Keratinocyte (primary cell): ENCODE data around the gene SUSD4. TPM values are rescaled to one million over a fixed set of nuclear protein-coding genes. Genes with fewer than 3 reads are reported as not detected.

ENCODE experiments used
- DNase-seq: peaks from one replicate; pipeline ENCODE4 v3.0.0-alpha.2; 2011; ENCODE audit warnings: low read depth, missing footprints, low spot score
- FAIRE-seq: peaks from 2 replicates; lab custom pipeline; 2011; peaks lifted over from hg19 to GRCh38; lab: Jason Lieb, UNC
- H2AFZ ChIP-seq: 2 replicates; pipeline ENCODE4 v1.6.0; 2012; ENCODE audit warnings: low read length, control low read depth, inconsistent platforms; ENCODE audit not compliant: control insufficient read depth
- H3K27ac ChIP-seq: 2 replicates; pipeline ENCODE4 v1.5.1; 2011; ENCODE audit warnings: low read length; ENCODE audit not compliant: control insufficient read depth, insufficient read depth
- H3K27me3 ChIP-seq: 3 replicates; pipeline ENCODE4 v1.6.0; 2011; ENCODE audit warnings: low read length; ENCODE audit not compliant: control insufficient read depth, insufficient read depth; ENCODE audit errors: extremely low read depth
- H3K36me3 ChIP-seq, 2 experiments: 2 replicates in 1 of 2; 3 replicates in 1 of 2; pipeline ENCODE4 v1.5.1; 2011; ENCODE audit warnings: low read length in 2 of 2, mild to moderate bottlenecking in 1 of 2; ENCODE audit not compliant: control insufficient read depth in 2 of 2, insufficient read depth in 2 of 2; ENCODE audit errors: extremely low read depth in 1 of 2
- H3K4me1 ChIP-seq: 3 replicates; pipeline ENCODE4 v1.5.1; 2011; ENCODE audit warnings: low read length; ENCODE audit not compliant: control insufficient read depth, insufficient read depth; ENCODE audit errors: extremely low read depth
- H3K4me2 ChIP-seq: 3 replicates; pipeline ENCODE4 v1.6.0; 2011; ENCODE audit warnings: low read depth, low read length; ENCODE audit not compliant: control insufficient read depth, insufficient read depth; ENCODE audit errors: extremely low read depth
- H3K4me3 ChIP-seq, 3 experiments: fragments of 200-600 bp in 1 of 3; sonication (generic) in 1 of 3; 2 replicates in 2 of 3; 3 replicates in 1 of 3; pipeline ENCODE4 v1.5.1; 2011 to 2016; ENCODE audit warnings: low read length in 3 of 3, mild to moderate bottlenecking in 3 of 3, control low read depth in 2 of 3, inconsistent platforms in 1 of 3, low read depth in 1 of 3, mixed read lengths in 1 of 3, mixed run types in 1 of 3, moderate library complexity in 1 of 3; ENCODE audit not compliant: control insufficient read depth in 2 of 3, insufficient read depth in 2 of 3; ENCODE audit errors: extremely low read depth in 1 of 3
- H3K79me2 ChIP-seq: 2 replicates; pipeline ENCODE4 v1.6.0; 2012; ENCODE audit warnings: low read length; ENCODE audit not compliant: control insufficient read depth, insufficient read depth
- H3K9ac ChIP-seq: 3 replicates; pipeline ENCODE4 v1.6.0; 2011; ENCODE audit warnings: low read length; ENCODE audit not compliant: control insufficient read depth, insufficient read depth; ENCODE audit errors: extremely low read depth
- H3K9me1 ChIP-seq: 3 replicates; pipeline ENCODE4 v1.6.0; 2011; ENCODE audit warnings: low read length; ENCODE audit not compliant: control insufficient read depth, insufficient read depth; ENCODE audit errors: extremely low read depth
- H3K9me3 ChIP-seq: 2 replicates; pipeline ENCODE4 v1.5.1; 2012; ENCODE audit warnings: low read depth, low read length; ENCODE audit not compliant: control insufficient read depth
- H4K20me1 ChIP-seq: 3 replicates; pipeline ENCODE4 v1.6.0; 2011; ENCODE audit warnings: low read length; ENCODE audit not compliant: control insufficient read depth, insufficient read depth; ENCODE audit errors: extremely low read depth
- CTCF ChIP-seq, 3 experiments: IDR thresholded peaks in 1 of 3; conservative IDR thresholded peaks in 1 of 3; optimal IDR thresholded peaks in 1 of 3; 2 replicates in 2 of 3; 3 replicates in 1 of 3; pipeline versions ENCODE3 to v1.5.1; 2011; ENCODE audit warnings: low read length in 3 of 3, mild to moderate bottlenecking in 3 of 3, moderate library complexity in 2 of 3, control low read depth in 1 of 3, inconsistent platforms in 1 of 3; ENCODE audit not compliant: insufficient read depth in 2 of 3; ENCODE audit errors: extremely low read depth in 1 of 3
- EZH2 ChIP-seq: IDR thresholded peaks from one replicate; pipeline ENCODE4 v1.6.1; 2012; ENCODE audit warnings: inconsistent platforms, mild to moderate bottlenecking, low read length, moderate library complexity
- dilution Hi-C: fragments of 300-500 bp; cut with MboI; formaldehyde crosslinking; loops from one replicate; pipeline ENCODE4 v1.7.0; 2020; ENCODE audit warnings: low sequenced_read_pairs; ENCODE audit not compliant: extremely low pct_ligation_motif_present
- polyA plus RNA-seq, 5 experiments: library from polyadenylated mRNA; depleted of rRNA in 3 of 5; stranded (reverse) in 3 of 5; stranded (forward) in 1 of 5; unstranded in 1 of 5; fragments of >200 nt; gene quantifications; 1 replicate in 1 of 5; 2 replicates in 3 of 5; 3 replicates in 1 of 5; pipeline versions ENCODE4 v1.2.1 to v1.2.3, GENCODE V29; 2011 to 2012; ENCODE audit warnings: missing spikeins in 2 of 5, low read depth in 1 of 5, low replicate concordance in 1 of 5

SUSD4 gene
- polyA plus RNA-seq, 1 donor (not counting 4 experiments of a cell fraction or from before 2014, with no cell fraction given) = 1.6 TPM

DNA sequence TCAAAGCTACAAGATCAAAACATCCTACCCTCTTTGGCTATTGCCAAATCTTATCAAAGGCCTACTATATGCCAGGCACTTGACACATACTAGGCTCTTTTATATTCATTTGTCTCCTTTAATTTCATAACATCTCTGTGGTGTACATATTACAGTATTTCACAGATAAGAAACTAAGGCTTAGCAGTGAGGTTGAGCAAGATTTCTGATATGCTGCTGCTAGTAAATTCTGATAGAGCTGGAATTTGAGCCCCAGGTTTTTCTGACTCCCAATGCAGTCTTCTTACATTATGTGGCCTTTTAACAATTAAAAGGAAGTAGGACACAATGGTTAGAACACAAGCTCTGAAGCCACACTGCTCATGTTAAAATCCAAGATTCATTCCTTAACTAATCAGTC, 46.1 kb upstream of the SUSD4 start:
- H3K9ac ChIP-seq = no peak overlapping the region
- FAIRE-seq (peak; percentile 51), DNase-seq (no peak)
- H3K36me3 ChIP-seq = no peaks in the 10 kb centered on the region
- H3K9me3 ChIP-seq = no peaks in the 10 kb centered on the region
- H3K4me2 ChIP-seq = no peak overlapping the region
- H4K20me1 ChIP-seq = no peaks in the 10 kb centered on the region
- no peaks in the 10 kb centered on the region for H3K79me2 ChIP-seq
- dilution Hi-C loops = no loop called here
- H3K4me3 ChIP-seq = no peak overlapping the region
- TF ChIP-seq EZH2 = no peak
- no peak for TF ChIP-seq CTCF (optimal IDR thresholded peaks at IDR 0.05 in 1 of 3, IDR thresholded peaks at IDR 0.05 in 1 of 3, conservative IDR thresholded peaks at IDR 0.05 in 1 of 3; ENCODE audit: extremely low read depth in 1 of 3, insufficient read depth in 2 of 3, low read length in 3 of 3)
- no peaks in the 10 kb centered on the region for H3K27me3 ChIP-seq
- H3K9me1 ChIP-seq = no peaks in the 10 kb centered on the region
- H3K27ac ChIP-seq = no peak overlapping the region
- no peak overlapping the region for H2AFZ ChIP-seq
- H3K4me1 ChIP-seq = no peaks in the 10 kb centered on the region

- H3K4me3 ChIP-seq = no peak overlapping the region
- DNase-seq (no peak), FAIRE-seq (no peak)
- H3K4me2 ChIP-seq = no peak overlapping the region
- H3K9me1 ChIP-seq = no peaks in the 10 kb centered on the region
- H3K9me3 ChIP-seq = no peaks in the 10 kb centered on the region
- H3K27me3 ChIP-seq = no peaks in the 10 kb centered on the region
- H3K36me3 ChIP-seq = no peaks in the 10 kb centered on the region
- no peak overlapping the region for H3K27ac ChIP-seq
- H3K79me2 ChIP-seq = no peaks in the 10 kb centered on the region
- no peak overlapping the region for H2AFZ ChIP-seq
- no peaks in the 10 kb centered on the region for H4K20me1 ChIP-seq
- H3K4me1 ChIP-seq = peaks cover 17% of the 10 kb centered on the region
- dilution Hi-C loops = no loop called here
- TF ChIP-seq CTCF (optimal IDR thresholded peaks at IDR 0.05 in 1 of 3, IDR thresholded peaks at IDR 0.05 in 1 of 3, conservative IDR thresholded peaks at IDR 0.05 in 1 of 3; ENCODE audit: extremely low read depth in 1 of 3, insufficient read depth in 2 of 3, low read length in 3 of 3) (no peak), EZH2 (no peak)
- no peak overlapping the region for H3K9ac ChIP-seq
Measured at GRCh38 chr1:223405507-223405906, 41.5 kb upstream of the SUSD4 start.
